HUES64 (cell line): ENCODE results near the gene CPA1.

ENCODE experiments used
- H3K27ac ChIP-seq: 2 replicates; pipeline ENCODE4 v1.7.0; 2013; ENCODE audit warnings: low read depth, low read length, inconsistent platforms
- H3K27me3 ChIP-seq: 2 replicates; pipeline ENCODE4 v1.6.1; 2013; ENCODE audit warnings: mild to moderate bottlenecking, low read length; ENCODE audit not compliant: insufficient read depth
- H3K36me3 ChIP-seq: 2 replicates; pipeline ENCODE4 v1.6.1; 2013; ENCODE audit warnings: mild to moderate bottlenecking, low read length; ENCODE audit not compliant: insufficient read depth
- H3K4me1 ChIP-seq: 2 replicates; pipeline ENCODE4 v1.6.1; 2013; ENCODE audit warnings: mild to moderate bottlenecking, low read length, moderate library complexity; ENCODE audit not compliant: insufficient read depth
- H3K4me3 ChIP-seq: 2 replicates; pipeline ENCODE4 v1.5.1; 2013; ENCODE audit warnings: mild to moderate bottlenecking, low read length, moderate library complexity
- H3K9ac ChIP-seq: 2 replicates; pipeline ENCODE4 v1.6.1; 2013; ENCODE audit warnings: mild to moderate bottlenecking, low read depth, low read length
- H3K9me3 ChIP-seq: 2 replicates; pipeline ENCODE4 v1.6.1; 2013; ENCODE audit warnings: low read depth, low read length; ENCODE audit not compliant: insufficient read depth
- WGBS: fragments of 150-250, 120-280 bp; methylation state at CpG from one replicate; pipeline ENCODE4 v1.1.7; 2013; ENCODE audit warnings: missing lambda C conversion rate; 5-methylcytosine and 5-hydroxymethylcytosine counted together

CPA1 gene

DNA sequence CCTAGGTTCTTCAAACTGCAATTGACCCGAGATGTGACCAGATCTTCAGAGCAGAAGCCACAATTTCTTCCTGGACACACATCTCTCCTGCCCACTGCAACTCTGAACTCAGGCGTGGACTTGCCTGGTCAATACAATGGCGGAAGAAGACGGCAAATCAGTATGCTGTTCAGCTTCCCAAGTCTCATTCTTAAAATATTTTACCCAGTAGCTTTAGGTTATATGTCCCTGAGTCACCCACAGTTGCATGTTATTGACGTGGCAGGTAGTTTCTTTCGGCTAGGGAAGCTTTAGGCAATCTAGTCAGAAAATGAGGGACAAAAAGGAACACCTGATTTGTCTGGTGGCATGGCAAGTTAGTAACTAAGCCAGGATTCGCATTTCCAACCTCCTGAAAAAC lies 38.0 kb downstream of the CPA1 start:
- Histone ChIP-seq H3K9ac (no peak overlapping the region), H3K27me3 (no peaks in the 10 kb centered on the region), H3K27ac (no peak overlapping the region), H3K36me3 (no peaks in the 10 kb centered on the region), H3K4me1 (peaks cover 13% of the 10 kb centered on the region; the same call in 1 of the 2 replicates), H3K4me3 (no peak overlapping the region), H3K9me3 (no peaks in the 10 kb centered on the region)
- 95% methylated on average over 7 of the region's 7 CpGs for WGBS

DNA sequence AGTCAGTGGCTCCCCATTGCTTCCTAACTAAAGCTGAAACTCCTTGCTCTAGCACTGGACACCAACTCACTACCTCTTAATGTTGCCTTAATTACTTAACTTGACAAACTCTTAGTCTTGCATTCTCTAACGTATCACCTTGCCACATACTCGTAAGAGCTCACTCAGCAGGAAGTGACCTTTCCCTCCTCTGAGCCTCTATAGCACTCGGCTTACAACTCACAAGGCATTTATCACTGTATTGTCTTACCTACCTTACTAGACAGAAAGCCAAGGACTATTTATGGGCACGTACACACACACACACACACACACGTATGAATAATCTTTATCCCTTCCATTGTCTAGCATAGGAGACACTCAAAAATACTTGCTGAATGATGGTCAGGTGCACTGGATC lies 39.4 kb downstream of the CPA1 start:
- Histone ChIP-seq H3K4me3 (no peak overlapping the region), H3K9ac (no peak overlapping the region), H3K27ac (no peak overlapping the region), H3K9me3 (no peaks in the 10 kb centered on the region), H3K4me1 (peaks cover 13% of the 10 kb centered on the region; the same call in 1 of the 2 replicates), H3K36me3 (no peaks in the 10 kb centered on the region), H3K27me3 (no peaks in the 10 kb centered on the region)
- WGBS: 70% methylated on average over 5 of the region's 5 CpGs

- peaks cover 13% of the 10 kb centered on the region; the same call in 1 of the 2 replicates for H3K4me1 ChIP-seq
- no peak overlapping the region for H3K27ac ChIP-seq
- no peak overlapping the region for H3K4me3 ChIP-seq
- H3K9ac ChIP-seq: no peak overlapping the region
- no peaks in the 10 kb centered on the region for H3K36me3 ChIP-seq
- 88% methylated on average over 1 of the region's 4 CpGs for WGBS
- no peaks in the 10 kb centered on the region for H3K27me3 ChIP-seq
- H3K9me3 ChIP-seq: no peaks in the 10 kb centered on the region
Observed at GRCh38 chr7:130420943-130421578, 40.8 kb downstream of the CPA1 start.

DNA sequence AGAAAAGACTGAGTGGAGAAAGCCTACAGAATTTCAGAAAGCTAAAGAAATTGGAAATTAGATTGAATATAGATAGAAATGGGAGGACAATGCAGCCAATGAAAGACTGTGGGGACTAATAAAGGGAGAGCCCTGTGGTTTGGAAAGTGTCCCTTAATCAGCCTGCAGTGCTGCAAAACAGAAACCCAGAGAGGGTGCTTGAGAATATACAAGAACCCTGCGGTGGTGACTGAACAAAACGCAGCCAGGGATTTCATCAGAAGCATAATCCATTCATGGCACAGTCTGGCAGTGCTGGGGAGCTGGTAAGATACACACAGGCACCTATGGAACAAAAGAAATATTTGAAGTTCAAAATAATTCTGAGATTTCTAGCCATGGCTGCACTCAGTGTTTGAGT lies 41.4 kb downstream of the CPA1 start:
- H3K4me1 ChIP-seq: peaks cover 13% of the 10 kb centered on the region; the same call in 1 of the 2 replicates
- H3K36me3 ChIP-seq: no peaks in the 10 kb centered on the region
- H3K4me3 ChIP-seq: no peak overlapping the region
- 0 out of 2 replicates have a peak overlapping the region, but pooled peaks have one; percentile 14 for H3K9ac ChIP-seq
- WGBS: 54% methylated on average over 2 of the region's 2 CpGs
- no peak overlapping the region for H3K27ac ChIP-seq
- no peaks in the 10 kb centered on the region for H3K27me3 ChIP-seq
- no peaks in the 10 kb centered on the region for H3K9me3 ChIP-seq

DNA sequence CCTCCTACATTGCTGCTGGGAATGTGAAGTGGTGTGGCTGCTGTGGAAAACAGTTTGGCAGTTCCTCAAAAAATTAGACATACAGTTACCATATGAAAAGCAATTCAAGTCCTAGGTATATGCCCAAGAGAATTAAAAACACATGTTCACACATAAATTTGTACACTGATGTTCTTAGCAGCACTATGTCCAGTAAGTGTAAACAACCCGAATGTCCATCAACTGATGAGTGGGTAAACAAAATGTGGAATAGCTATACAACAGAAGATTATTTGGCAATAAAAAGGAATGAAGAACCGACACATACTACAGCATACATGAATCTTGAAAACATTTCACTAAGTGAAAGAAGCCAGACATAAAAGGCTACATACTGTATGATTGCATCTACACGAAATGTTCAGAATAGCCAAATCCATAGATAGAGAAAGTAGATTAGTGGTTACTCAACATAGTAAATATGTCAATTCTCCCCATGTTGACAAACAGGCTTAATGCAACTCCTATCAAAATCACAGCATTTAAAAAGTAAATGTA lies 43.3 kb downstream of the CPA1 start:
- 100% methylated on average over 2 of the region's 3 CpGs for WGBS
- H3K9ac ChIP-seq: no peak overlapping the region
- H3K27me3 ChIP-seq: no peaks in the 10 kb centered on the region
- no peak overlapping the region for H3K27ac ChIP-seq
- H3K4me3 ChIP-seq: no peak overlapping the region
- H3K36me3 ChIP-seq: no peaks in the 10 kb centered on the region
- no peaks in the 10 kb centered on the region for H3K9me3 ChIP-seq
- H3K4me1 ChIP-seq: peaks cover 13% of the 10 kb centered on the region; the same call in 1 of the 2 replicates

DNA sequence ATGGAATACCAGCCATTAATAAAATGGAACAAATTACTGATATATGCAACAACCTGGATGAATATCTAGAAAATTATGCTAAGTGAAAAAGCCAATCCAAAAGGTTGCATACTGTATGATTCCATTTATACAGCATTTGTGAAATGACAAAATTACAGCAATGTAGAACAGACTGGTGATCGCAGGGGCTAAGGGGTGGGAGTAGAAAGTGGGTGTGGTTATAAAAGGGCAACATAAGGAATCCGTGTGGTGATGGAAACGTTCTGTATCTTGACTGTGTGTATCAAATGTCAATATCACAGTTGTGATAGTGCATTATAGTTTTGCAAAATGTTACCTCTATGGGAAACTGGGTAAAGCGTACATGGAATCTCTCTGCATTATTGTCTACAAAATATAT lies 45.5 kb downstream of the CPA1 start:
- no peaks in the 10 kb centered on the region for H3K9me3 ChIP-seq
- 91% methylated on average over 3 of the region's 4 CpGs for WGBS
- no peak overlapping the region for H3K4me3 ChIP-seq

GRCh38 chr7:130426564-130426963 lies 46.3 kb downstream of the CPA1 start:
- Histone ChIP-seq H3K27ac (no peak overlapping the region), H3K27me3 (no peaks in the 10 kb centered on the region), H3K9me3 (no peaks in the 10 kb centered on the region), H3K4me3 (no peak overlapping the region), H3K36me3 (no peaks in the 10 kb centered on the region), H3K9ac (no peak overlapping the region), H3K4me1 (peaks cover 8% of the 10 kb centered on the region; the same call in 1 of the 2 replicates)
- WGBS: 95% methylated on average over 4 of the region's 4 CpGs

More for the DNA sequence above, 45.5 kb downstream of the CPA1 start:
- Histone ChIP-seq H3K27me3 (no peaks in the 10 kb centered on the region), H3K27ac (no peak overlapping the region), H3K9ac (no peak overlapping the region), H3K4me1 (peaks cover 11% of the 10 kb centered on the region; the same call in 1 of the 2 replicates), H3K36me3 (no peaks in the 10 kb centered on the region)

GRCh38 chr7:130429019-130429418 lies 48.7 kb downstream of the CPA1 start:
- H3K27ac ChIP-seq: no peak overlapping the region
- H3K9me3 ChIP-seq: no peaks in the 10 kb centered on the region
- H3K36me3 ChIP-seq: no peaks in the 10 kb centered on the region
- 83% methylated on average over 4 of the region's 4 CpGs for WGBS
- H3K4me1 ChIP-seq: no peaks in the 10 kb centered on the region; the same call in 1 of the 2 replicates
- no peak overlapping the region for H3K4me3 ChIP-seq
- no peak overlapping the region for H3K9ac ChIP-seq
- no peaks in the 10 kb centered on the region for H3K27me3 ChIP-seq

- no peak overlapping the region for H3K9ac ChIP-seq
- no peaks in the 10 kb centered on the region for H3K27me3 ChIP-seq
- 92% methylated on average over 1 of the region's 1 CpG for WGBS
- no peak overlapping the region for H3K4me3 ChIP-seq
- H3K4me1 ChIP-seq: no peaks in the 10 kb centered on the region; the same call in 1 of the 2 replicates
- H3K9me3 ChIP-seq: no peaks in the 10 kb centered on the region
- no peaks in the 10 kb centered on the region for H3K36me3 ChIP-seq
- H3K27ac ChIP-seq: no peak overlapping the region; the same call in 1 of the 2 replicates
Observed at GRCh38 chr7:130430115-130430514, 49.8 kb downstream of the CPA1 start.

DNA sequence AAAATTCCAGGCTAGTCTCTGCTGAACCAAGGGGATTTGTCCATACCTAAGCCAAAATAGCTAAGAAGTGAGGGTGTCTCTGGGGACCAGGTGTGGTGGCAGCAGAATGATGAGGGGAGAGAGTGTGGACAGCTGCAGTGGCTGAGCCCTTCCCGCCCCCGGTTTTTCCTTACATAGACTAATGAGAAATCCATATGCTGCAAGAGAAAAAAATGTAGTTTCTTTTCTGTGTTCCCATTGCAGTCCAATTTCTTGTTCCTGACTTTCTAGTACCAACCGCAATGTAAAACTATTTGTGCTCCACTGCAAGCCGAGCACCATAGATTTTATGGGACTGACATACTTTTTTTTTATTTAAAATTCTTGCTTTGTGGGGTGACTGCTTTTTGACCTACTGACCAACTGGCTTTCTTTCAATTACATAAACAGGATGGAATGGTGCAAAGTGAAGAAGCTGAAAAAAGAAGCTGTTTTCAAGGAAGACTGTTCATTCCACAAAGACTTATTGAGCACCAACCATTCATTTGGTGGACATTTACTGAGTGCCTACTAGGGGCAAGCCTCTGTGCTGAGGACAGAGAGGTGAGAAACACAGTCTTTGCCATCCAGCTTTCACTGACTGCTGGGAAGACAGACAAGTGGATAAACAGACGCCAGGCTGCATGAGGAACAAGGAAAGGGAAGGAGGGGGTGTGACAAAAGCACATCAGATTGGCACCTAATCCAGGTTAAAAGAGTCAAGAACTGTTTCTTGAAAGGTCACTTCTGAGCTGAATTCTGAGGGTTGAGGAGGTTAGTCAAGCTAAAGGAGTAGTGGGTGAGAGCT lies 50.8 kb downstream of the CPA1 start:
- no peaks in the 10 kb centered on the region; the same call in 1 of the 2 replicates for H3K4me1 ChIP-seq
- H3K9ac ChIP-seq: no peak overlapping the region
- no peaks in the 10 kb centered on the region for H3K27me3 ChIP-seq
- WGBS: 79% methylated on average over 5 of the region's 5 CpGs
- H3K9me3 ChIP-seq: no peaks in the 10 kb centered on the region
- no peak overlapping the region for H3K27ac ChIP-seq
- H3K4me3 ChIP-seq: no peak overlapping the region
- H3K36me3 ChIP-seq: no peaks in the 10 kb centered on the region

GRCh38 chr7:130432886-130433285 lies 52.6 kb downstream of the CPA1 start:
- Histone ChIP-seq H3K36me3 (no peaks in the 10 kb centered on the region), H3K4me3 (no peak overlapping the region), H3K27ac (no peak overlapping the region), H3K27me3 (no peaks in the 10 kb centered on the region), H3K4me1 (no peaks in the 10 kb centered on the region; the same call in 1 of the 2 replicates), H3K9me3 (no peaks in the 10 kb centered on the region), H3K9ac (no peak overlapping the region)
- WGBS: 93% methylated on average over 3 of the region's 3 CpGs
